GM11168 (cell line): ENCODE data around the gene TOX4.
"Not testable (repeated sequence)": the region's sequence is repeated elsewhere in the genome, so short reads cannot be mapped to it uniquely, and the experiment has no call there.

Experiments
- in situ Hi-C: fragments of 300-500 bp; cut with MboI; formaldehyde crosslinking; loops from one replicate; pipeline ENCODE4 v1.12.0; 2022; ENCODE audit warnings: low sequenced_read_pairs; ENCODE audit not compliant: unreplicated experiment

TOX4 gene

DNA sequence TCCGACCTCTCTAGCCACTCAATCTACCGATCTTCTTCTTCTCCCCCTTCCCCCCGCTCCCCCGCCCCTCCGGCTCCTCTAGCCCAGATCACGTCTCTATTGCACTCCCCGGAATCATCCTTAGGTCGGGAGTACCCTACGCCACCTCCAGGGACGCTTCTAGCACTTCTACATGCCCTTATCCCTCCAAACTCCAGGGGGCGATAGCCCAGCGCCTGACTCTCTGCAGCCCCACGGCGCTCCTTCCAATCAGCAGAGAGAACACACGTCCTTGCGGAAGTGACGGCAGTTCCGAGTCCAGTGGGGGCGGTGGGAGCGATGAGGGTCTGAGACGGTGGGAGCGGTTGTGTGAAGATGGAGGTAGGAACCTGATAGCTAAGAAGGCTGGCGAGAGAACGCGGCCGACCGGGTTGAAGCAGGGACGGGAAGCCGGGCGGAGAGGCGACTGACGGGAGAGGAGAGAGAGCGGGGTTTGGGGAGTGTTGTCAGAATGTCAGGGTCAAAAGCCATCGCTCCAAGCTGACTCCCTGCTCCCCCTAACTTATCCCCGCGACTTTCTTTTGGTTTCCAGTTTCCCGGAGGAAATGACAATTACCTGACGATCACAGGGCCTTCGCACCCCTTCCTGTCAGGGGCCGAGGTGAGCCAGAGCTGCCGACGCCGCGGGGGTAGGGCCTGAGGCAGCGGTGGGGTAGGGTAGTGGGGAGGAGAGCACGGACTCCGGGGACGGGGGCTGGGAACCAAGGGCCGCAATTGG, at the start of gene TOX4, which contains the start of gene RAB2B:
Gene TOX4, plus strand, starts transcription at position 271 of the 757 bp plus-strand sequence. Its CDS starts 84 bp downstream, at position 355.
Gene RAB2B, minus strand, starts transcription at position 35 of the 757 bp plus-strand sequence. CDS start 87 bp downstream, outside the sequence.
- in situ Hi-C loops, result no loop called here

DNA sequence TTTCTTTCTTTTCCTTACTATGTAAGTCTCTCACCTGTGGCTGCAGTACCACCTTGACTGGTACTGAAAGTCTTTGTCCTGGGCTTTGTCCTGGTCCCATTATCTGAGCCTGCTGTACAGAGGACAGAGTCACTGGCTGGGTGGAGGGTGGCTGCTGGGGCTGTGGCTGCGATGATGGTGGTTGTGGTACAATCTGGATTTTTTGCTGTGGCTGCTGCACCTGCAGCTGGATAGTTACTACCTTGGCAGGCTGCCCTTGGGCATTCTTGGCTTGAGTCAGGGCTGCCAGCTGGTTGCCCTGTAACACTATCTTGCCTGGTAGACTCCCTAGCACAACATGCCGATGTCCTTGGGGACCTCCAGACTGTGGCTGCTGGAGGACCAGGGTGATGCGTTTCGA, 48.1 kb upstream of the TOX4 start:
- in situ Hi-C loops, result no loop called here

DNA sequence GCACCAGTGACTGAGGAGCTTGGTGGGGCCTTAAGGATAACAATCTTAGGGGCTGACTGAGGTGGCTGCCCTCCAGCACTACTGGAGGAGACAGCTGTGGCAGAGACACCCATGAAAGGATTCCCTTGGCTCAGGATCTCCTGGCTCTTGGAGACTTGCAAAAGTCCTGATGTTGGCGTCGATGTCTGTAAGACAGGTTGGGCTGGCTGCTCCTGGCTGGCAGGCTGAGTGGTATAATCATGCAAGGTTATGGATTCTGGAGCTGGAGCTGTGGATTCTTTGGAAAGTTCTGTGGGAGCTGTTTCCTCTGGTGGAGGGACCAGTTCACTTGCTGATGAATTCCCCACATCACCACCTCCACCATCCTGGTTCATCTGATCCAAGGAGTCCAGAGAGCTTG, 45.9 kb upstream of the TOX4 start:
- in situ Hi-C loops, result no loop called here

DNA sequence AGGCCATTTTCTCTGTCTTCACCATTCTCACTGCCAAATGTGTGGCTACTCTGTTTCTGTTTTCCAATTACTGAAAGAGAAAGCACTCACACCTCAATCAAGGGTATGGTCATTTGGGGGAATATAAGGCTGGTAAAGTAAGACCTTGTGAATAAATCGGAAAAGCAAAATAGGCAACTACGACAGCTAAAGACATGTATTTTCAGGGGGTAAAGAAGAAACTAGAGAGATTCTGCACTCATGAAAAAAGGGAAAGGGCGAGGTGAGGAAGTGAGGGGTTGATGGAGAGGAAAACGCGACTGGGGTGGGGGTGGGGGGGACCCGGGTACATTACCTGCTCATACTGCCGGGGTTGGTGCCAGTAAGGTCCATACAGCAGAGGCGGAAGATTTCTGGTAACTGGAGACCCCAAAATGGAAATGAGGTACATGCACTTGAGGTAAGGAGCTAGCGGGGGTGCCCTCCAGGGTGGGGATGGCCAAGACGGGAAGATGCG, 40.4 kb upstream of the TOX4 start:
- in situ Hi-C loops, result no loop called here

DNA sequence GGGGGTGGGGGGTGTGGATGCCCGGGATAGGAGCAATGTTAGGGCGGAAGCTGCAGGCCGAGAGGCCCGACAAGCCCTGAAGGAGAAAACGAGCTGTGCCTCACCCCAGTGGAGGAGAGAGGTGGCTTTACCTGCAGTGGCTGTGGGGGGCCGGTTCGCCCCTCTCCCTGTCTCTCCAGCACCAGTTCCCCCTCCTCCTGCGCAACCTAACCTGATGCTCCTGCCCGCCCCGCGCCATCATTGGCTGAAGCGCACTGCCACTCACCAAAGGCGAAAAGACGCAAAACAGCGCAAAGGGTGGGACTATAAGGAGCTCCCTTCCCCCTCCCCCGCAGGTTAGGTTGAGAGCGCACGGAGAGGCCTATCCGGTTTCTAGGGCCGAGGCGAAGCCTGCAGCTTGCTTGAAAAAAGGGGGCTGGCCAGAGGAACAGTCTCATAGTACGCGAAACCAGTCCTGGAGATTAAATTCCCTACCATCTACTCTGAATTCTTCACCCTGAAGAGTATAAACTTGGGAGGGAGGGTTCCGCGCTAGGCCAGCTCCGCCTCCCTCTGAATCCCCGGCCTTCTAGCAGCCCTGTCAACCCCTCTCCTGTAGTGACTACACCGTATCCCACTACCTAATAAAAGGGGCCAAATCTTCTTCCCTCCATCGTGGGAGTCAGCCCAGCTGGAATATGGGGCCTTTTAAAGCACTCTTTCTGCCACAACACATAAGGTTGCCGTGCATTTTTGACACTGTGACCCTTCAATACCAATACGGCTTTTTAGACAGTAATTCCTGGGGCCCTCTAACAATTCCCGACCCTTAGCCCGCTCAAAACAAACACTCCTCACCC, 39.7 kb upstream of the TOX4 start:
- in situ Hi-C loops, result no loop called here

DNA sequence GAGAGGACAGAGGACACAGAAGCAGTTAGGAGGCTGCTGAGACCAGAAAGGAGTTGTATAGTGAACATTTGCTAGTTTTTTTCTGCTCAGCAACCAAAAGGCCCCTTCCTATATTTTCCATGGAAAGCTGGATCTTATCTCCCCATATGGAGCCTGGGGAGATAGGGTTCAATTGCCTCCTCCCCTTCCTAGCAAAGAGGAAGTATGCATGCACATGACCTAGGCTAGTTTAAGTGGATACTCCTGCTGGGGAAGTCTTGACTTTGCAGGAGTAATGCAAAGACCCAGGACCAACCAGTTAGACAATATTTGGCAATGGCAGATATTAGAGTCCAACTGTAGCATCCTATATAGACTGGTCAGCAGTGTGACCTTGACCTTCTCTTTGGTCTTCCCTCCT, 36.1 kb upstream of the TOX4 start:
- in situ Hi-C loops, result no loop called here

DNA sequence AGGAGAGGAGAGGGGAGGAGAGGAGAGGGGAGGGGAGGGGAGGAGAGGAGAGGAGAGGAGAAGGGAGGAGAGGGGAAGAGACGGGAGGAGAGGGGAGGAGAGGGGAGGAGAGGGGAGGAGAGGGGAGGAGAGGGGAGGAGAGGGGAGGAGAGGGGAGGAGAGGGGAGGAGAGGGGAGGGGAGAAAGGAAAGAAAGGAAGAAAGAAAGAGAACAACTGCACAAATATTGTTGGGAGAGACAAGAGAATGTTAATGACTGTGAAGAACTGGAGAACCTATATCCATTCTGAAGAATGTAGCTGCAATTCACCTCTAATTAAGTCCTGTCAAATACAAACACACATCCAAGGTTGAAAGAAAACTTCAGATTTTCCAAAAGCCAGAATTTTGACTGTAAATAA, 34.3 kb upstream of the TOX4 start:
- in situ Hi-C loops, result not testable (repeated sequence)

DNA sequence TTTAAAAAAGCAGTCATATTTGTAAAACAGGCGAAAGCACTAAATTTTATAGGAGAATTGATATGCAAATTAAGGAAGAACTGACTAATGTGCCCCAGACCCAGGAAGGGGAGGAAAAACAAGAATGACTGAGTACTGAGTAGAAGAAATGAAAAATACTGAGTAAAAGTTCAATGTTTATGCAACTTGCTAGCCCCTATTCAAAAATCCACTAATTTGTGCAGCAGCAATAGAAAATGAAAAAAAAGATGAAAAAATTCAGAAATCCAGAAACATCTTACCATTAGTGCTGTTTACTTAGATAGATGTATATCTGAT, 27.1 kb upstream of the TOX4 start:
- in situ Hi-C loops, result no loop called here

DNA sequence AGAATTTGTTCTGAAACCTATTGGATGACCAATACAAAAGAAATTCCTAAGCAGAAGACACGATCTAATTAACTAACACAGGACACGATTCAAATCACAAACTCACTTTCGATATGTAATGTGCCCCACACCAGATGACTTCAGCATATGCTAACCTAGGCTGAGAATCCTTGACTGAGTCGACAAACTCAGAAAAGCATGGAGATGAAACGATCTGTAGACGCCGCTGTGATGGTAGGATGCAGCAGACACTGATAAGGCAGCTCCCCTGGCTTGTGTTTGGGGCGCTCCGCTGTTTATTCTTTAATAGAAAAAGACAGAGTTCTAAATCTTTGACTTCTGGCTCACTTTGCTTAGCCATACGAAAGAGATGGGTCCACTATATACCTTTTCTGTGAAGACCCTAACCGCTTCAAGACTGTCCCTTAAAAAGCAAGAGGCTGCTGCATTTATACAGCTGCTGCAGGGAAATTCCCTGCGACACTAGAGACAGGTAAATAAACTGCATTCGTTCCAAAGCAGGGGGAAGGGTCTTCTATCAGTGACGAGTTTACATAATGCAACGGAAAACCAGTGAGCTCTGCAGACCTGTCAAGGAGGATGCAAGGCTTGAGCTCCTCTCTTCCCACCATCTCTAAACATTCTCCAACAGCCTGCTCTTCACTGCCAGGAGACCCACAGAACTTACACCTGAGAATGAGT, 22.0 kb upstream of the TOX4 start:
- in situ Hi-C loops, result no loop called here

DNA sequence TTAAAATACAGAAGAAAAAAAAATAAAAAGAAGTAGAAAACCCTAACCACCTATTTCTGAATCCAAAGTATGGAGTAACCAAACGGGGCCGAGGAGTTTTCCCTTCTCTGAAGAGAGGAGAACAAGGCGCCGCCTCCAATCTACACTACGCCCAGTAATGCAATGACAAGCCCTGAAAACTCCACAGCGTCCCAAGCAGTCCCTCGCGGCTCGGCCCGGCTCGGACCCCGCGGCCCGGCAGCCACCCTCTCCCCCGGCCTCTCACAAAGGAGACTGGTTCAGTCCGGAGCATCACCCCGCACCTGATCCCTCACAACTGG, 21.4 kb upstream of the TOX4 start:
- in situ Hi-C loops, result no loop called here

DNA sequence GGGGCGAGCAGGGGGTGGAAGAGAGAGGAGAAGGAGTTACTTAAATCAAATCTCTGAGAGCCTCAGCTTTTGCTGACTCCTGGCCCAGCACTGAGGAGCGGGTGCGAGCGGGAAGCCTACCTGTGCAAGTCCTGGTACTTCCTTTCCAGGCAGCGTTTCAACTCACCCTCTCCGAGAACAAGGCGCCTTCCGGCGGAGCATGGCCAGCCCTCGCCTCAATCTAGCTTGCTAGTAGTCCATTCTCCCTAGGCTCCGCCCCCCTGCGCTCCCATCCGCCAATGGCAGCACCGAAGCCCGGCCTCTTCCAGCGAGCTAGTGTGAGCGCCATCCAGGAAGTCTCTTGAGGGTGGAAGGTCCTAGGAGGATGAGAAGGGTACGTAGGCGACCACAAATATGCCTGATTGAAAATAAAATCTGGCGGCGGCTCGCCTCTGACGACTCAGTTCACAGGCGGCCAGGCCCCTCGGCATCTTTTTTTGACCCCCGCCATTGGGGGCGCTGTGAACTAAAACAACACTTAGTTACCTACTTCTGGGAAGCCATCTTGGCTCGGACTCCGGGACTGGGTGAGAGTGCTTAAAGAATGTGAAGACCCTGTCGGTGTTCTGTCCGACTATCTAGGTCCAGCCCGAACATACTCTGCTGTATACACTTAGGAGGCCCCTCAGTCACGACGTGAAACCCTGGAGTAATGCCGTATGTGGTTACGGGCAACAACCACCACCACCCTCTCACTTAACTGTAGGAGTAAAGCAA, 20.9 kb upstream of the TOX4 start, which contains the start of gene CHD8:
Gene CHD8, minus strand, starts transcription at position 212 of the 756 bp plus-strand sequence. CDS start 24,480 bp downstream, outside the sequence.
- in situ Hi-C loops, result no loop called here

DNA sequence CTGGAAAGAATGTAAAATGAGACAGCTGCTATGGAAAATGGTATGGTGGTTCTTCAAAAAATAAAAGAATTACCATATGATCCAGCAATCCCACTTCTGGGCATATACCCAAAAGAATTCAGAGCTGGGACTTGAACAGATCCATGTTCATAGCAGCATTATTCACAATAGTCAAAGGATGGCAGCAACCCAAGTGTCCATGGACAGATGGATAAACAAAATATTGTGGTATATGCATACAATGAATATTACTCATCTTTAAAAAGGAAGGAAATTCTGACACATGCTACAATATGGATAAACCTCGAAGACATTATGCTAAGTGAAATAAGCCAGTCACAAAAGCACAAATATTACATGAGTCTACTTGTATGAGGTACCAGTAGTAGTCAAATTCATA, 9.4 kb upstream of the TOX4 start:
- in situ Hi-C loops, result no loop called here

DNA sequence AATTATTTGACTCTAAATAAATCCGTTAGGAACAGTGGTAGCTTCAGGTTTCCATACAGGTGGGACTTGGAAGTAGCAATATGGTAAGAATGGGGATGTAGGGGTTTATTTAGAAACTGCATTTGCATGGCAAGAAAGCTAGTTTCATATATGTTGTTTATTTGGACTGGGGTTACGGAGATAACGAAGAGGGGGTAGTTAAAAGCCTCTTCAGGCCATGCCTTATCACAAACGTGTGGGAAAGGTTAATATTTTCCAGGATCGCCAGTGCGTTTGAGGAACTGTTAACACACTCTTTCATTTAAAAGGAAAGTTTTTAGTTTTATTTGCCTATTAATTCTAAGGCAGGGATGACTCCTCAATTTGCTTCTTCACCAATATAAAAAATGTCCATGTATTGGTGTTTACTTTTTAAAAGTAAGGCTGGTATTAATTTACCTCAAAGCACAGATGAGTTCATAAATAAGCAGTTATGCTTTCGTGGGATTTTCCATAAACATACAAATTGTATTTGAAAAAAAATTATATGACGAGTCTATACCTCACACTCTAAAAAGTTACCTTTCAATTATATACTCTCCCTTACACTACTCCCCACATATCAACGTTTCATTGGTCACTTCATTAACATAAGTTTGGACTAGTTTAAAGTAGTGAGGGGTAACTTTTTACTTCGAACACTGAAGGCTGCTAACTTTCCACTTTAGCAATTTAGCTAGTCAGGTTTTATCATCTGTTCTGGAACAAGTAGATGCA, 1.1 kb upstream of the TOX4 start:
- in situ Hi-C loops, result no loop called here

DNA sequence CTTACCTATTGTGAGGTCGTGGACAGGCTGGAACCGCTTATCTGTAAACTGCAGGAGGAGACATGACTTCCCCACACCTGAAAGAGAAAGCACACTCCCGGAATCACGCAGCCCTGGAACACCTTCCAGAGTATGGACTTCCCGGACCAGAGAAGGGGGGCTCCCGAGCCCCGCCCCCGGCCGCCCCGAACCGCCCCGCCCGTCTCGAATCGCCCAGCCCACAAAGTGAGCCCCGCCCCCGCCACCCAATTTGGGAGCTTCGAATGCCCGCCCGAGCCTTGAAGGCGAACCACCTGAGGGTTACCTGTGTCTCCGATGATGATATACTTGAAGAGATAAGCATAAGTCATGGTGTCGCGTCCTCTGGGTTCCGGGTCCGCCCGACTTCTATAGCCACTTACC, 471 bp upstream of the TOX4 start:
- in situ Hi-C loops, result no loop called here

DNA sequence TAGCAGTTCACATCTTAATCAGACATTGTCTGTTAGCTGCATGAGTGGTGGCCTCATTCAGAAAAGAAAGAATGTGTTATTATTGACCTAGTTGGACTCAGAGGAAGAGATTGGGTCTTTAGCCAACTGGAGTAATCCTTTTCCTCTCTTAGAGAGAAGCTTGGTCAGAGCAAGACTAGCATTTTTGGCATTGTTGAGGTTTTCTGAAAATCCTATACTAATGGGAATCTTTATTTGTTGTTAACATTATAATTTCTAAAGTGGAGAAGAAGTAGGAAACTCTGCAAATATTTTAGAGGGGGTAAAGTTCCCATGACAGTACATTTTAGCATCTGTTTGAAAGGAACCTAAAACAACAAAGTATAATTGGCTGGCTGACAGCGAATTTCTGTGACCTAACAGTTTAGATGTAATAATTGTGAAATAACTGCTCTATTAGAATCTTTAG, 9.7 kb downstream of the TOX4 start:
- in situ Hi-C loops, result no loop called here

DNA sequence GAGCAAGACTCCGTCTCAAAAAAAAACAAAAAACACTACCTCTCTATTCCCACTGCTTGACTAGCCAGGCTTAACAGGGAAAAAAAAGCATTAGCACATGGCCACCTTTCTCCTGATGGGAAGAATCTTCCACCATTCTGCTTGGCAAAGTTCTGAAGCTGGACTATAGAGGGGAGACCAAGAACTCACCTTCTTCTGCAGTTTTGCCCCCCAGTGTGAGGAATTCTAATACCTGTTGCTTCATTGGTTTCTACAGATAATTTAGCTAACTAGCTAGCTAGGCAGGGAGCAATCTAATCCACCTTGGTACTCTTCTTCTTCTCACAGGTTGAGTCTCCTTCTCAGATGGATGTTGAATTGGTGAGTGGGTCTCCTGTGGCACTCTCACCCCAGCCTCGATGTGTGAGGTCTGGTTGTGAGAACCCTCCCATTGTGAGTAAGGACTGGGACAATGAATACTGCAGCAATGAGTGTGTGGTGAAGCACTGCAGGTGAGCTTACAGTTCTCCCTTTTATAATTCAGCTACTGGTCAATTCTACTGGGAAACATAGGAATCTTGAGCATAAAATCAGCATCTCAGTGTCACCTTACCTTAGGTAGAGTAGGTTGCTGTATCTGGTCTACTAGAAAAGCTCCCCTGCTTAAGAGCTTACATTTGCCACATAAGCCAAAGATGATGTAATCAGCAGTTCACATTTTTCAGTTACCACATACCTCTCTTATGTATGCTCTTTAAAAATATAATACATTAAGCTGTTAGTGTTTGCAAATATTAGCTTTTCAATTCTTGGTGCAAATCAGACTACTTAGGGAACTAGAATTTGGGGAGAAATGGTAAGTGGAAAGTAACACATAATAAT, 18.1 kb downstream of the TOX4 start:
- in situ Hi-C loops, result no loop called here

DNA sequence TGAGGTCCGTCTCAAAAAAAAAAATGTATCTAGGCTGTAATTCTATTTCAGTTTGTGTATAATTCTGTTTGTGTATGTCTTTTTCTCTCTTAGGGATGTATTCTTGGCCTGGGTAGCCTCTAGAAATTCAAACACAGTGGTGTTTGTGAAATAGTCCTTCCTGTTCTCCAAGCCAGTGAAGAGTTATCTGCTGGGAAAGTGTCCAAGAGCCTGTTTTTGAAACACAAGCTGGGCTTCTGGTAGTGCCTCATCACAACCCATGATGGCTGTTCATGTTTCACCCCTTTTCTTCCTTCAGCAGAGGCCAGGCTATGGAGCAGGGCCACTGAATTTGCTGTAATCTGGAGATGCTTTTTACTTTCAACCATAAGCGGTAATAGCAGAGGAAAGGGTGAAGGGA, 19.5 kb downstream of the TOX4 start:
- in situ Hi-C loops, result no loop called here
